Midbrain (tissue), 1 donor: ENCODE data around the gene PGF.
"Not testable (repeated sequence)": the region's sequence is repeated elsewhere in the genome, so short reads cannot be mapped to it uniquely, and the experiment has no call there.

Experiments used
- DNase-seq: peaks from one replicate; lab custom pipeline; 2025; lab: John Stamatoyannopoulos, UW

PGF gene

DNA sequence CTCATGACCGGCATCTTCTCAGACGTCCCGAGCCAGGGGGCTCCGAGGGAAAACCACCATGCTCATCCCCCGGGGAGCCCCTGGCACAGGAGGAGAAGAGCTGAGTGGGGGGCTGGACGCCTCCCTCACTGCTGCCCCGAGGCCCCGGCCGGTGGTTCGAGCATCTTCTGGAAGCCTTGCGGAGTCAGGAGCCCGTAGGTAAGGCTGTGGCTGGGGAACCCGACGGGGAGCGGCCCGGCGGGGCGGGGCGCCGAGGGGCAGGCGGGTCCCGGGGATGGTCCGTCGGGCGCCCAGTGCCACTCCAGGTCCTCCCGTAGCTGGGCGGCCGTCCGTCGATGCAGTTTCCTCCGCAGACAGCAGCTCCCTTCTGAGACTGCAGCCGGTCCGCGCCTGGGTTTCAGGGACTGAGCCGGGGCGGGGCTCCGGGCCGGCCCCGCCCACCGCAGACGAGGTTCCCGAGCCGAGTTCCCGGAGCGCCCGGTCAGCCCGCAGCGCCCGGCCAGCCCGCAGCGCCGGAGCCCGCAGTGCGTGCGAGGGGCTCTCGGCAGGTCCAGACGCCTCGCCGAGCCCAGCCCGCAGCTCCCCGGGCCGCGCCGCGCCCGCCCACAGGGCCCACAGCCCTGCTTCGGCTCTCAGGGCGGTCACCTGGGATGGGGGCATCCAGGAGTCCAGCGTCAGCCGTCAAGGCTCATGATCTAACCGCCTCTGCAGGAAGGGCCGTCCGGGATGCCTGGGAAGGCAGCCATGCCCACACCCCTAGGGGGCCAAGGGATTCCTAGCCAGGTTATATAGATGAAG lies at the start of gene PGF:
TSS of gene PGF (minus strand) at position 369 of the 798 bp plus-strand sequence. CDS start at position 14, 355 bp downstream.
- peak; percentile 44 for DNase-seq

DNA sequence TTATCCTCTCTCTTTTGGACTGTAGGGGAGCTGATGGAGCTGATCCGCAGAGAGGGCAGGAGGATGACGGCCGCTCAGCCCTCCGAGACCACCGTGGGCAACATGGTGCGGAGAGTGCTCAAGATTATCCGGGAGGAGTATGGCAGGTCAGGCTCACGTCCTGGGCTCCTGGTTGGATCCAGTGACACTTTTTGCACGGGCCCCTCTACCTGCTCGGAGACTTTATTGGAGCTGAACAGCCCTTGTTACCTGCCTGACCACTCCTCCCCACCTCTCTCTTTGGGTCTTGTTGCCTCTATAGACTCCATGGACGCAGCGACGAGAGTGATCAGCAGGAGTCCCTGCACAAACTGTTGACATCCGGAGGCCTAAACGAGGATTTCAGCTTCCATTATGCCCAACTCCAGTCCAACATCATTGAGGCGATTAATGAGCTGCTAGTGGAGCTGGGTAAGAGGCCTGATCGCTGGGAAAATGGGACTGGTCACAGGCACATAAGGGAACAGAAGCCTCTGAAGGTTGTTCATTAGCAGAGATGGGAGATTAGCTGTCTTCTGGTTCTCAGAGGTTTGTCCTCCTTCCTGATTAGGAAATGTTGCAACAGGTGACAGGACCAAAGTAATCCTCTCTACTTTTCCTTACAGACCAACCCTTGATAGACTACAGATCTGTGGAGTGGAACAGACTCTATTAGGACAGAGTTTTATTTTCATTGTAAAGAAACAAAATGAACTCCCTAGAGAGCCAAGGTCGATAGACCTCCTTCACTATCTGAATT lies 48.0 kb upstream of the PGF start:
- no peak for DNase-seq

DNA sequence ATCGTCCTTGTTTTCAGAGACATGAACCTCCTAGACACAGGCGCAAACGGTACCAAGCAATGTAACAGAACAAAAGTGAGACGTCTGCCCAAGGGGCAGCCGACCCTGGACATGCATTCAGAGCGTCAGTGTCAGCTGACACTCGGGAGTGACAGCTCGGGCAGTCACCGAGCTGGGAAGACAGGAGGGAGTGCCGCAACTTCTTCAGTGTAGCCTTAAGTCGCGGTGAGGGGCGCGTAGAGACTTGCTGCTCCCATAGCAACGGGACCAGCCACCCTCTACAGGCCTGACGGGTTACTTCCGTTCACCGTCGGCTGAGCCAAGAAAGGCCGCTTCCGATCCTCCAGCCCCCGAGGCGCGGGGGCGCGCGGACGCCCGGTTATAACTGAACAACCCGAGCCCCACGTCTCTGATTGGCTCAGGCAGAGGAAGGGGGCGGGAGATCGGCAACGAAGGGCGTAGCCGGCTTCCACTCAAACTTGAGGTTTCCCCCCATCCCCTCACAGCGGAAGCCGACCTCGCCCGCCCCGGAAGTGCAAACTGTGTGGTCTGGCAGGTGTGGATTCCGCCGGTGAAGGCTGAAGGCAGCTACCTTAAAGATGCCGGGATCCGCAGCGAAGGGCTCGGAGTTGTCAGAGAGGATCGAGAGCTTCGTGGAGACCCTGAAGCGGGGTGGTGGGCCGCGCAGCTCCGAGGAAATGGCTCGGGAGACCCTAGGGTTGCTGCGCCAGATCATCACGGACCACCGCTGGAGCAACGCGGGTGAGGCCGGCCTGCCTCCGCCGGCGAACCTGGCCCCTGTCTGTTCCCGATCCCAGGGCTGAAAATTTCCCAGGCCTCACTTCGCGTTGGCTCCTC lies 47.2 kb upstream of the PGF start, which contains the start of gene EIF2B2:
TSS of gene EIF2B2 (plus strand) at position 530 of the 858 bp plus-strand sequence. CDS start at position 600, 70 bp downstream.
- DNase-seq, result peak; percentile 98

DNA sequence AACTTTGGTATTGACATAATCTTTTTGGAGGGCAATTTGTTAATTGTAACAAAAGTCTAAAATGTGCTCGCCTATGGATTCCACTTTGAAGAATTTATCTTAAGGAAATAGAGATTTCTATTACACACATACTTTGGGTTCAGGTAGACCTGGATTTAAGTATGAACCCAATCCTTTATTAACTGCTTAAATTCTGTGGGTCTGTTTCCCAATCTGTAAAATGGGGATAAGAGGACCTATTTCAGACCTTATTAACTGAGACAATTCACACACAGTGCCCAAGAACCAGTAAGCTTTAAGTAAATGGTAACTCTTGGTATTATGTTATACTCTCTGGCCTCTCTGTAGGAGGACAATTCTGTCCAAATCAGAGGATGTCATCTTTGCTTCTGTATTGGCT lies 46.5 kb upstream of the PGF start:
- DNase-seq, result no peak

DNA sequence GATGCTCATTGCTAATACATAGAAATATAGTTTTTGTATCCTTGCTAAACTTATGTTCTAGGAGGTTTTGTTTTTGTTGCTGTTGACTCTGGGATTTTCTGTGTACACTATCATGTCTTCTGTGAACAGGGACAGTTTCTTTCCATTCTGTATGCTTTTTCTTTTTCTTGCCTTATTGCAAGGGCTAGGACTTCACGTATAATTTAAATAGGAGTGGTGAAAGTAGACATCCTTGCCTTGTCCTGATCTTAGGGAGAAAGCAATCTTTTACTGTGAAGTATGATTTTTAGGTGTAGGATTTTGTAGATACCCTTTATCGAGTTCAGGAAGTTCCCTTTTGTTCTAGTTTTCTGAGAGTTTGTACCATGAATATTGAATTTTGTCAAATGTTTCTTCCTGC lies 45.9 kb upstream of the PGF start:
- no peak for DNase-seq

DNA sequence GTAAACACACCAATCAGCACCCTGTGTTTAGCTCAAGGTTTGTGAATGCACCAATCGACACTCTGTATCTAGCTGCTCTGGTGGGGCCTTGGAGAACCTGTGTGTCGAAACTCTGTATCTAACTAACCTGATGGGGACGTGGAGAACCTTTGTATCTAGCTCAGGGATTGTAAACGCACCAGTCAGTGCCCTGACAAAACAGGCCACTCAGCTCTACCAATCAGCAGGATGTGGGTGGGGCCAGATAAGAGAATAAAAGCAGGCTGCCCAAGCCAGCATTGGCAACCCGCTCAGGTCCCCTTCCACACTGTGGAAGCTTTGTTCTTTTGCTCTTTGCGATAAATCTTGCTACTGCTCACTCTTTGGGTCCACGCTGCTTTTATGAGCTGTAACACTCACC lies 40.4 kb upstream of the PGF start:
- DNase-seq, result not testable (repeated sequence)

DNA sequence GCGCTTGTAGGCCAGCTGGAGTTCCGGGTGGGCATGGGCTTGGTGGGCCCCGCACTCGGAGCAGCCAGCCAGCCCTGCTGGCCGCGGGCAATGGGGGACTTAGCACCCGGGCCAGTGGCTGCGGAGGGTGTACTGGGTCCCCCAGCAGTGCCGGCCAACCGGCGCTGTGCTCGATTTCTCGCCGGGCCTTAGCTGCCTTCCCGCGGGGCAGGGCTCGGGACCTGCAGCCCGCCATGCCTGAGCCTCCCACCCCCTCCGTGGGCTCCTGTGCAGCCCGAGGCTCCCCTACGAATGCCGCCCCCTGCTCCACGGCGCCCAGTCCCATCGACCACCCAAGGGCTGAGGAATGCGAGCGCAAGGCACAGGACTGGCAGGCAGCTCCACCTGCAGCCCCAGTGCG lies 38.8 kb upstream of the PGF start:
- not testable (repeated sequence) for DNase-seq

DNA sequence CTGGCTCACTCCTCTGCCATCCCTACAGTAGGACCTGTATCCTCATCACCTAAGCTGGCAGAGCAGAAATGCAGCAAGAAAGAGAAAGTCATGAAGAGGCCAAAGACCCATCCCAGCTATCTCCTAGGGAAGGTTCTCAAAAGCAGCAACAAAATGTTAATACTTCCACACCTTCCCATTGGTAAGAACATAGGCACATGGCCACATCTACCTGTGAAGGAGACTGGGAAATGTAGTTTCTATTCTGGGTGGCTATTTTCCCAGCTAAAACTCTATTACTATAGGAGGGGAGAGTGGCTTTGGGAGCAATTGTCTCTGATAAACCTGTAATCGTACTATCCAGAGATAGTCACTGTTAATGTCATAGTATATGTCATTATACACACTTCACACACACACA lies 33.6 kb upstream of the PGF start:
- no peak for DNase-seq

DNA sequence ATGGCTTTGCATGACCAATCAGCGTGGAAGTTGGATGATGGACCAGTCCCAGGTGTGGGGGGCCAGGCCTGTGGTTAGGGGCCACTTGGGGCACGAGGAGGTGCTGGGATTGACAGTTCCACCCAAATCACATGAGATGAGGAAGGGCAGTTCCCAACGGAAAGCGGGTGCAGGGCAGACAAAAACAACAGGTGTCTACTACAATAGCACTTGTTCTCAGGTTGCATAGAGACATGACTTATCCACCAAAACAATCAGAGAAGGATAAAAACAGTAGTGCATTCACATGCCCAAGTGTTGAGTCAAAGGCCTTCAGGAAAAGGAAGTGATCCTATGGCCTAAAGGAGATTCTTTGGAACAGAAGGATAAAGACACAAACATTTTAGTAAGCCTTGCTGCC lies 32.7 kb upstream of the PGF start:
- no peak for DNase-seq

DNA sequence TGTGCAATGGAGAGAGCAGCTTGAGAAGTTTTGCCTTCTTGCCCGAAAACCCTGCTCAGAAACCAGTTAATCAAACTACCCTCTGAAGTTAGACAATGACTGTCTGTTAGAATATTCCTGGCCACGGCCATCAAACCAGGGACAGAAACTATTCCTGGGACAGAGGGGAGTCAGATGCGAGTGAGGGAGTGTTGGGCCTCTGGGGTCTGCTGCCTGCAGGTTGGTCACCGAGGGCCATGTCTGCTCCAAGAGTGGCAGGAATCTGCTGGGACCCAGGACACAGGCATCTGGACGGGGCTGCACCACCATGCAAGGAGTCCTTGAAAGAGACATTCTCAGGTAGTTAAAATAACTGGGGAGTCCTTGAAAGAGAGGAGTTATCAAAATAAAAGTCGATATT lies 30.4 kb upstream of the PGF start:
- DNase-seq, result no peak

DNA sequence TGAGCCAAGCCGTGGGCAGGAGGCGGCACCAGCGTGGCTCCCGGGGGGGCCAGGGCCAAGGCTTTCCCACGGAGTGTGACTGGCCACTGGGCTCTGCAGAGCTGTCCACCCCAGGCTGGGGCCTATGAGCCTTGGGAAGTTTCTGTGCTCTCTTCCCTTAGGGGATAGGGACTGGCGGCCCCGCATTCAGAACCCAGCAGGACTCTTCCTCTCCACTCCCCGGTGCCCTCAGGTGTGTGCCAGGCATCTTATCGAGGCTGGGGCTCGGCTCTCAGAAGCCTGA lies 29.6 kb upstream of the PGF start:
- DNase-seq, result no peak

DNA sequence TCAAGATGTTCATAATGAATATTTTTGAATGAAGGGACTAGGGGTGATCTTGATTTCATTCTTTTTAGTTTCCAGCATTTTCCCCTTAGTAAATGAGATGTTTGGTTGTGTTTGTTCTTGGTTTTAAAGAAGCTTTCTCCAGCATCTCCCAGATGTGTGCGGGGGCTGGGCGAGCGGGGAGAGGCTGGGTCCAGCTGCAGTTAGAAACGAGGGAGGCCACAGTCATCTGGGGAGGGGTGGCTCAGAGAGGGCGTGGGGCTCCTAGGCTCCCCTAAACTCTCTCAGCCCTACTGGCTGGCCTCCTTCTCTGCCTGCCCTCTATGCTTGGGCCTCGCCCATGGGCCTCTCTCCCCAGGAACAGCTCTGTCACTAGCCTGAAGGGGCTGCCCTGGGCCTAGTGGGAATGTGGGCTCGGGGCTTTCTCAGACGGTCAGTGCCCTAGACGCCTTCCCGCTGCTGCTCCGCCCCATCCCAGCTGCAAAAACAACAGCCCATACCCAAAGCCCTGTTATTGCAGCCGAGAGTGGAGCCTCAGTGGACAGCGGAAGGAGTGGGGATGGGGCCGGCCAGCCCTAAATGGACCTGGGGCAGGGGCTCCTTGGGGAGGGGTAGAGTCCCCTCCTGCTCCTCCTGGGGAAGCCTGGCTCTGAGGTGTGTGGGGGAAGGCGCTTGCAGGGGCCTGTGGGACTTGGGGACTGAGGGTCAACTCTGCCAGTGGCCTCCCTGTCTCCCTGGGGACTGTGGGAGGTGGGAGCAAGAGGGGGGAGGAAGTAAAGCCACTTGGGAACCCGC lies 29.0 kb upstream of the PGF start:
- no peak for DNase-seq

DNA sequence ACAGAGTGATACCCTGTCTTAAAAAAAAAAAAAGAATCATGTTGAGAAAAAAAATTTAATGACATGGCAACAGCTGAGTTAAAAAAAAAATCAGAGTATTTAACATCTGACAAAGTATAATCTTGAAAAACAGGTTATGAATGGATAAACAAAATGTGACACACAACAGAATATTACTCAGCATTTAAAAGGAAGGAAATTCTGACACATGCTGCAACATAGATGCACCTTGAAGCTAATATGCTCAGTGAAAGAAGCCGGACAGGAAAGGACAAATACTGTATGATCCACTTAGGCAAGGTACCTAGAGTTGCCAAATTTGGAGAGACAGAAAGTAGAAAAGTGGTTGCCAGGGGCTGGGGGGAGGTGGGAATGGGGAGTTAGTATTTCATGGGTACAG lies 27.9 kb upstream of the PGF start:
- no peak for DNase-seq

DNA sequence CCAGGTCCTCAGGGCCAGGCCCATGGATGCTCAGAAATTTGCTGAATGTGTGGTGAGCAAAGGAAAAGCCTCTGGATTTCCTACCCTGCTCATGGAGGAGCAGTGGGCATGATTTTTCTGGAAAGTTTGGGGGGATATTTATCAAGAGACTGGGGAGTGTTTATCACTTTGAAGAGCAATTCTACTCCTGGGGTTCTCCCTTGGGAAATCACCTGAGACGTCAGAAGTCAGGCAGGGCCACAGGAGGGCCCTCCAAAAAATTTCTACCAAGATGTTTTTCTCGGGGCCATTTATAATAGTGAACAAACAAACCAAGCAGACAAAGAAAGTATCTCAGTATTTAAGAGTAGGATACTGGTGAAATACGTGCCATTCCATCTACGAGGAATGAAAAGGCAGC lies 27.3 kb upstream of the PGF start:
- no peak for DNase-seq

DNA sequence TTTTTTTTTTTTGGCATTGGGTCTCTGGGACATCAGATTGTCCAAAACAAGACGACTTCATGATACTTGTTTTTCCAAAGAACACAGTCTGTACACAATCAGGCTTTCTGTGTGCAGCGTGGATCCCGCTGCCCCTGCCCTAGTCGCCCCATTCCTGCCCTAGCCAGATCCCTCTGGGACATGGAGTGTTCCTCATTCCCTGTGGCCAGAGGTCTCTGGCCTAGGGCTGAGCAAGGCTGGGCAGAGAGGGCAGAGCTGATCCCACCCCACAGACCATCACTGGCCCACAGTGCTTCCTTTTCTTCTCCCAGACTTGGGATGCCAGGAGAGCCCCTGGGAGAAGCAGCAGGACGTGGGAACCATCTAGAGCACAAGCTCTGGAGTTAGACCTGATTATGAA lies 26.4 kb upstream of the PGF start:
- DNase-seq, result no peak

DNA sequence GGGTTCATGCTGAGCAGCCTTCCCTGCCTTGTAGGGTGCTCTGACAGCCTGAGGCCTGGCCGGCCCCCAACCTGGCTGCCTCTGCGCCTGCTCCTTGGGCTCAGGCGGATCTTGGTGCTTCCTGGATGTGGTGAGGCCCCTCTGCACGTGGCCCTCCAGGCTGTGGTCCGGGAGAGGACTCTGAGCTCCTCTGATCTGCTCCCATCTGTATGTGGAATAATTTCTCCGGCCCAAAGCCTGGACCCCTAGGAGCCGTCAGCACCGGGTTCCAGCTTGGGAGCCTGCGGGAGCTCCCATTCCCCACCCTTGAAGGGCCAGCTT lies 26.0 kb upstream of the PGF start:
- no peak for DNase-seq

DNA sequence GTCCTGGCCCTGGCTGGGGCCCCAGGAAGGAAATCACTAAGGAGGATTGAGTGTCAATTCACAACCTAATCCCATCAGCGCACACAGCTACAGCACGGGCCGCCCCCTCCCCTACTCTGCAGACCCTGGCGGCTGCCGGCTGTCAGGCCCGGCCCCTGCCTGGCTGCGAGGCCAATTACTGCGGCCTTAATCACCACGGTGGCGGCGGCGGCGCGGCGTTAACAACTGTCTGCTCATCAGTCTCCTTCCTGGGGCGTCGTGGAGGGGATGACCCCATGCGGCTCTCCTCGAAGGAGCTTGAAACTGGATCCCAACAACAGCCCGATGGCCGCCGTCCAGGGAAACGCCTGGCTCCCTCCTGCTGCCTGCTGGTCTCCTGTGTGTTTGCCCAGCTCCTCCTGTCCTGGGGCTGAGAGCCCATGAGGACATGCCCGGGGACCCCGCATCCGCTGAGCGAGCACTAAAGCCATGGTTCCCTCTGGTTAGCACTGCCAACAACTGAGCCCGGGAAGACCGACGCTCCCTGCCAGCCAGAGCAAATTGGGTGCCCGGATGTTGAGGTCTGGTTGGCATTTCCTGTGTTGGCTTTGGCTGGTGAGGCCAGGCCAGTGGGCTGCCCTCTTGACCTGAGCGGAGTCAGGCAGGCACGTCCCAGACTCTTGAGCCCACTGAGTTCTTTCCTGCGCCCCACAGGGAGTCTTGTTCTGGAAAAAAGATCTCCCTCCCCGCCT lies 25.5 kb upstream of the PGF start:
- no peak for DNase-seq

DNA sequence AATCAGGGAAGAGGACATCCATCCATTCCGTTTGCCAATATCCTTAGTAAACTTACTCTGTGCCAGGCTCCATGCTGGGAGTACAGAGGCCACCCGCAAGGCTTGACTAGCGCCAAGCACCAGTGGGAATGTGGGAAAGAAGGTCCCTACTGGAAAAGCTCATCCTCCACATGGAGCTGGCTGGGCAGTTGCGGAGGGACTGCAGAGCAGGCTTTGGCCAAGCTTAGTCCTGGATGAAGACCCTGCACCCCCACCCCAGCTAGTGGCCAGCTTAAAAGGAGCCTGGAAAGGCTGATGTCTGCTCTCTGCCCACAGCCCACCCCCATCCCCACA lies 25.0 kb upstream of the PGF start:
- no peak for DNase-seq

DNA sequence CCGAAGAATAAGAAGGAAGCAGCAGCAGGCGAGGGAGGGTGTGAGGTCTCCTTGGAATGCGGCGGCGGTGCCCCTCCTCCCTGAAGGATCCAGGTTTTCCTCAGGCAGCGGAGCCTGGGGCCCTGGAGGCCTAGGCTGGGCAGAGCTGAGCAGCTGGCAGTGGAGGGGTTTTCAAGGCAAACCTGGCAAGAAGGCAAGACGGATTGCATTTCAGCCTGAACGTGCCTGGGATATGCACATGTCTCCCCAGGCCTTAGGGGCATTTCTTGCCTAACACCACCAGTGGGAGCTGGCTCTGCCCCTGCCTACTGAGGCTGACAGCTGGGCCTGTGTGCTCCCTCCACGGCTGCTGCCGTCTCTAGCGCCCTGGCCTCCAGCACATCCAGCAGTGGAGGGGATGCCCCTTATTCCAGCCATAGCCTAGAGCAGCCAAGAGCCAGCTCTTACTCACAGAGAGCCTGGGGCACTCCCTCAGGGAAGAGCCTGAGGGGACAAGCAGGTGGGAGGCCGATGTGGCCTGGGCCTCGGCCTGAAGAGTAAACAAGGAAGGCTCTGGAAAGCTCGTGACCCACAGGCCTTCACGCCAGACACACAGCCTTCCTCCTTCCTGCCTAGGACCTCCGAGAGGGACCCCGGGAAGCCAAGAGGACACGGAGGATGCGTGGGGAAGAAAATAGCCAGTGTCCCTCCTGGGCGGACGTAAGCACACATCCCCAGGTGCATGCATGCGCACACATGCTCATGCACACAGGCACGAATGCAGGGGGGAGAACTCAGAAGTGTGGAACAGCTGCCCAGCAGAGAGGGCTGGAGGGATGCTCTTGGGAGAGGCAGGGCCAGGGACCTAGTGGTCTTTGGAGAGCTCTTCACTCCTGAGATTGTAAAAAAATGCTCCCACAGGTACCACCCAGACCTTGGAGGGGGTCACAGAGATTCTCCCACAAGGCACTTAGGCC lies 24.3 kb upstream of the PGF start:
- no peak for DNase-seq

DNA sequence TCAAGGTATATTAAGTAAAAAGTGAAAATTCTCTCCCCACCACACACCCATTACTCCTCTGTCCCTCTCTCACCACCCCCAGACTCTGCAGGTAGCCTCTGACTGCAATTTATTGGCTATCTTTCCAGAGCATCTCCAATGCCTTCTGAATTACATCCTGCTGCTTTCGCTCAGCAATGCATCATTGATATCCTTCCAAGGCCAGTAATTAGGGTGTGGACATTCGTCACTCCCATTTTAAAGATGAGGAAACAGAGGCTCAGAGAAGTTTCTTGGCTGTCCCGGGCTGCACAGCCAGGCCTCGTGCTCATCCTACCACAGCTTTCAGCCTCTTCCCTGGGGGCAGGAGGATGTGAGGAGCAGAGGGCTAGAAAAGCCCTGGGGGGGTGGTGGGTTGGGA lies 23.6 kb upstream of the PGF start:
- no peak for DNase-seq
